ENCODE results near the gene KAZN.

KAZN gene

GRCh38 chr1:14815175-14815877, 216.8 kb downstream of the KAZN start:
- no peaks in the 10 kb centered on the region for H3K4me1 Mint-ChIP-seq
- DNase-seq (ENCODE audit: low spot score in 2 of 2) = no peak
- H3K9me3 Mint-ChIP-seq = no peaks in the 10 kb centered on the region
- no peak overlapping the region for H3K4me3 Mint-ChIP-seq
- no peak for ATAC-seq
- H3K36me3 Mint-ChIP-seq = no peaks in the 10 kb centered on the region
- no peak overlapping the region for H3K27ac Mint-ChIP-seq

DNA sequence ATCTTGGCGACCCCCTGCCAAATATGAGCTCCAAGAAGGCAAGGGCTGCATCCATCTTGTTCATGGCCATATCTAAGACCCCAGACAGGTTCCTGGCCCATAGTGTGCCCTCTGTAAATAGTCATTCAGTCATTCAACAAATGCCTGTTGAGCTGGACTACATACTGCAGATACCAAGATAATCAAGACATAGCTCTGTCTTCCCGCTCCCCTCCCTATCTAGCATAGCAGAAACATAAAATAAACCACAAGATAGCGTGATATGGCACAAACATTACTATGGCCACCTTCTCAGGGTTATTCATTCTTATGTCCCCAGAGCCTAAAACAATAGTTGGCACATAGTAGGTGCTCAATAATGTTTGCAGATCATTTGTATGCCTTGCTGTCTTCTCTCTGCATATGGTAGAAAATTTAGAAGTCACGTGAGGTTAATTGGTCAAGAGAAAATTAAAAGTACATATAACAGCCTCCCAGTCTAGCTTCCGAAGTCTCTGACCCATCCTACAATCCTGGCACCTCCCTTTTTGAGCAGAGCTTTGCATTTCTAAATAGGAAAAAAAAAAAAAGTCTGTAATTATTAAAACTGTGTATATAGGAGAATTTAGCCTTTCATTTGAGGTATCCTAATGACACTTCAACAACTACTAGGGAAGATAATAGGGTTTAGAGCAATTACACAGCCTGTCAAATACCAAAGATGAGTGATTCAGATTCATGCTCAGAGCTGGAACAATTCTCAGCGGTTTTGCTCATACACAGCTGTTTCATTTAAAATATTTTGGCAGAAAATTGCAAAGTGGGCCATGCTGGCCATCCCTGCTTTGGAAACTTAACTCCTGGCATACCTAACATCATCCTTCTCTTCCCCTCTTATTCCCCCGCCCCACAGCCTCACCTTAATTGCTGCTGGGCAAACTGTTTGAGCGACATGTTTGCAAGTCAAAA, 219.0 kb downstream of the KAZN start:
- ATAC-seq = no peak
- Mint-ChIP-seq H3K36me3 (no peaks in the 10 kb centered on the region), H3K4me1 (no peaks in the 10 kb centered on the region), H3K9me3 (no peaks in the 10 kb centered on the region), H3K27ac (no peak overlapping the region), H3K4me3 (no peak overlapping the region)
- no peak for DNase-seq (ENCODE audit: low spot score in 2 of 2)

GRCh38 chr1:14820295-14821085, 222.0 kb downstream of the KAZN start:
- no peak overlapping the region for H3K27ac Mint-ChIP-seq
- H3K4me3 Mint-ChIP-seq = no peak overlapping the region
- no peaks in the 10 kb centered on the region for H3K9me3 Mint-ChIP-seq
- H3K4me1 Mint-ChIP-seq = no peaks in the 10 kb centered on the region
- no peak for DNase-seq (ENCODE audit: low spot score in 2 of 2)
- no peaks in the 10 kb centered on the region for H3K36me3 Mint-ChIP-seq
- ATAC-seq = no peak

- DNase-seq (ENCODE audit: low spot score in 2 of 2) = no peak
- no peaks in the 10 kb centered on the region for H3K9me3 Mint-ChIP-seq
- H3K36me3 Mint-ChIP-seq = no peaks in the 10 kb centered on the region
- H3K4me1 Mint-ChIP-seq = no peaks in the 10 kb centered on the region
- no peak overlapping the region for H3K27ac Mint-ChIP-seq
- H3K4me3 Mint-ChIP-seq = no peak overlapping the region
- ATAC-seq = no peak
Observed at GRCh38 chr1:14822493-14822892, 224.0 kb downstream of the KAZN start.

DNA sequence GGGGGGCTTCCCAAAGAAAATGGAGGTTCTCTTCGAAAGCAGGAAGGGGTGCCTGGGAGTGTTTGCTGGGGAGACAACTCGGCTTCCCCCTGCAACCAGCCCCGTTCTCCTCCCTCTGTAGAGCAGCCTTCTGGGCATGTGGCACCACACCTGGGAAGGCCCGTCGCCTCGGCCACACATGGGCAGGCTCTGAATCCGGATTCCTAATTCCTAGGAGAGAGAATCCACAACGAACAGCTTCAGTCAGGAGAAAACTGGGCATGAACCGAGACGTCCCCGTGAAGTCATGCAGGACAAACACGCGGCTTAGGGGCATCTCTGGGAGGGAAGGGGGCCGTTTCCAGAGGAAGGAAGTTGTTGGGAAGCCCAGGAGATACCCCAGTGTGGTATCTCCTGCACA, 224.5 kb downstream of the KAZN start:
- Mint-ChIP-seq H3K4me1 (no peaks in the 10 kb centered on the region), H3K36me3 (no peaks in the 10 kb centered on the region), H3K9me3 (no peaks in the 10 kb centered on the region), H3K27ac (no peak overlapping the region), H3K4me3 (no peak overlapping the region)
- DNase-seq (ENCODE audit: low spot score in 2 of 2) (no peak), ATAC-seq (no peak)

DNA sequence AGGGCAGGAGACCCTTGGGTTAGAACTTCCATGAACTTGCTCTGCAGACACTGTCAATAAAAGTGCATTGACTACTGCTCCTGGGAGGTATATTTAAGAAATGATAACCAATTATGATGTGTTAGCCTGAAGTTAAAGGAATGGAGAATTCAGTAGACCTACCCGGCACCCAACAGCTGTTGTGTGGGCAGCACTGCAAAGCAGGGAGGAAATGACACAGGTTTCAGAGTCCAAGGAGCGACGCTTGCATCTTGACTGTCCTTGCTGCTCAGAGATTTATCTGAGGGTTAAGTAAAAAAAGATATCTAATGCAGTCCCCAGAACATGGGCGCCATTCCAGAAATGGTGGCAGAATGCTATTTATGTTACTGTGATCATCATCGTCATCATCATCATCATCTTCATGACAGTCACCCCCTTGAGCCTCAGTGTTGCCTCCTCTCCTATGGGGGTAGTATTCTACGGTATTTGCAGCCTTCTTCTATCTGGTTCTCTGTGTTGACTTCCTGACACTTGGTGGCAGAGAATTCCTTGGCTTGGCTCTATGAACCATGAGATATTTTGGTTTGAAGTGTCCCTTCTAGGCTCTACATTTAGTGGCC, 225.9 kb downstream of the KAZN start:
- no peak overlapping the region for H3K27ac Mint-ChIP-seq
- no peak for DNase-seq (ENCODE audit: low spot score in 2 of 2)

GRCh38 chr1:14825396-14825795, 226.9 kb downstream of the KAZN start:
- no peak overlapping the region for H3K27ac Mint-ChIP-seq
- DNase-seq (ENCODE audit: low spot score in 2 of 2) = no peak
- no peaks in the 10 kb centered on the region for H3K9me3 Mint-ChIP-seq
- H3K4me1 Mint-ChIP-seq = no peaks in the 10 kb centered on the region
- ATAC-seq = no peak
- no peaks in the 10 kb centered on the region for H3K36me3 Mint-ChIP-seq
- H3K4me3 Mint-ChIP-seq = no peak overlapping the region

More for the DNA sequence above, 225.9 kb downstream of the KAZN start:
- Mint-ChIP-seq H3K36me3 (no peaks in the 10 kb centered on the region), H3K4me3 (no peak overlapping the region), H3K4me1 (no peaks in the 10 kb centered on the region), H3K9me3 (no peaks in the 10 kb centered on the region)
- ATAC-seq = no peak

DNA sequence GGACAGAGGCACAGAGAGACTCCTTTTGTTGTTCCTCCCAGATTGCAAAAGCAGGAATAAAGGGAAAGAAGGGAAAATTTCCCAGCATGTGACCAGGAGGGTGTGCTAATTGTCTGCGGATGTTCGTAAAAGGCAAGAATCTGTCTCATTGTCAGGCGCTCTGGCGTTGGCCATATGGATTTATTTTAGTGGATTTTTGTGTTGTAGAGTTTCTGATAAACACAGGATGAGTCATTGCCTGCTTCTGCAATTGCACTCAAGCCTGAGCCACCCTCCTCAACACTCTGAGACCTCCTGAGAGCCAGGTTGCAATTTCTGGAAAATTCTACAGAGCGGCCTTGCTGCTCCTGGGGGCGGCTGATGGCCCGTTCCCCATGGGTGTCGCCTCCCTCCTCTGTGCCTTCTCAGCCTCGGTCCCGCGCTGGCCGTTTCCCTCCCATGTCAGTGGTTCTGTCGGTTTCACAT, 227.7 kb downstream of the KAZN start:
- Mint-ChIP-seq H3K27ac (no peak overlapping the region), H3K4me1 (no peaks in the 10 kb centered on the region), H3K4me3 (no peak overlapping the region), H3K36me3 (no peaks in the 10 kb centered on the region), H3K9me3 (no peaks in the 10 kb centered on the region)
- DNase-seq (ENCODE audit: low spot score in 2 of 2) (no peak), ATAC-seq (no peak)

- Mint-ChIP-seq H3K9me3 (no peaks in the 10 kb centered on the region), H3K4me3 (no peak overlapping the region), H3K27ac (no peak overlapping the region), H3K36me3 (no peaks in the 10 kb centered on the region), H3K4me1 (no peaks in the 10 kb centered on the region)
- DNase-seq (ENCODE audit: low spot score in 2 of 2) = no peak
- ATAC-seq = no peak
Observed at GRCh38 chr1:14826731-14827326, 228.3 kb downstream of the KAZN start.

GRCh38 chr1:14827870-14828269, 229.4 kb downstream of the KAZN start:
- ATAC-seq = no peak
- Mint-ChIP-seq H3K4me3 (no peak overlapping the region), H3K9me3 (no peaks in the 10 kb centered on the region), H3K36me3 (no peaks in the 10 kb centered on the region), H3K4me1 (no peaks in the 10 kb centered on the region), H3K27ac (no peak overlapping the region)
- no peak for DNase-seq (ENCODE audit: low spot score in 2 of 2)

GRCh38 chr1:14828665-14829064, 230.2 kb downstream of the KAZN start:
- no peak for ATAC-seq
- H3K4me3 Mint-ChIP-seq = no peak overlapping the region
- no peaks in the 10 kb centered on the region for H3K9me3 Mint-ChIP-seq
- no peaks in the 10 kb centered on the region for H3K4me1 Mint-ChIP-seq
- H3K27ac Mint-ChIP-seq = no peak overlapping the region
- no peaks in the 10 kb centered on the region for H3K36me3 Mint-ChIP-seq
- no peak for DNase-seq (ENCODE audit: low spot score in 2 of 2)

DNA sequence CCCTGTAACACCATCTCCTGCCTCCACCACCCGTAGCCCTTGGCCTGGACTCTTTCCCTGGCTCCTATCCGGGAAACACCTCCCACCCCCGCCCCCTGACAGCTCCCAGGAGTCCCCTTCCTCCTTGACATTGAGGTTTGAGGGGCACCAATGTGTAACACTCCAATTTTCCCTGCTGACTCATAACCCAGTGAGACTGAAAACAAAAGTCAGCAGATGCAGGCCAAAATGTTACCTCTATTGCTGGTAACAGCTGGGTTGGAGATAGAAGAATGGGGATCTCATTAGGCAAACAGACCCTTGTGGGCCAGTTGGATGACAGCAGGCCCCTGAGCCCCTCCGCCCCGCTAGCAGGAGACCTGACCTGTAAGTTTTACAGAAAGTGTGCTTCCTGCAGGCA, 237.2 kb downstream of the KAZN start:
- no peak for ATAC-seq
- Mint-ChIP-seq H3K4me3 (no peak overlapping the region), H3K9me3 (peaks cover 2% of the 10 kb centered on the region), H3K27ac (no peak overlapping the region), H3K4me1 (no peaks in the 10 kb centered on the region), H3K36me3 (no peaks in the 10 kb centered on the region)
- no peak for DNase-seq (ENCODE audit: low spot score in 2 of 2)

DNA sequence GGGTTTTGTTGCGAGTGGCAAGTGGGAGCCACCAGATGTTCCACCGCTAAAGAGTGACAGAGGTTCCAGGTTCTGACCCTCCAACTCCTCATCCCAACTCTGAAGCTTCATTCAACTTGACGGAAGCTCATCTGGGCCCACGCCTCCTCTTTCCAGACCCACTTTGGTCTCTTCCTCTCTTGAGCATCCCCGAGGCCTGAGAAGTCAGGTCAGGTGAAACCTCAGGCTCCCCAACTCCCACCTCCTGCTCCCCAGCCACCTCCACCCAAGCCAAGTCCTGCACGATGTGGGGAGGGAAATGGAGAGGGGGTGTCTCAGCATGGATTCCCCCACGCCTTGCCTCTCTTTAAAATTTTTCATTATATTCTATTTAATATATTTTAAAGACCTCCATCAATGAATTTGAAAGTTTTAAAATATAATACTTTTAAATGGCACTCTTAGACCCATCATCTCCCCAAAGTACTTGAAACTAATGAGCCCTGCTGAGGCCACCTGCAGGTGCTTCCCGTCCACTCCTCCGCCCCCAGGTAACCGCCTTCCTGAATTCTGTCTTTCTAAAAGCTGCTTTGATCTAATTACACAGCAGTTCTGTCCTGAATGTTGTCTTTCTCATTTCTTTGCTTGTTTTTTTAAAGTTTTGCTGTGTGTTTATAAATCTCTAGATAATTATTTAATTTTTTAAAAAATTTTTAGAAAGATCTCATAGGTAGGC, 238.1 kb downstream of the KAZN start:
- ATAC-seq (no peak), DNase-seq (ENCODE audit: low spot score in 2 of 2) (no peak)
- Mint-ChIP-seq H3K4me3 (no peak overlapping the region), H3K27ac (no peak overlapping the region), H3K9me3 (peaks cover 6% of the 10 kb centered on the region), H3K4me1 (no peaks in the 10 kb centered on the region), H3K36me3 (no peaks in the 10 kb centered on the region)

- H3K9me3 Mint-ChIP-seq = peaks cover 22% of the 10 kb centered on the region
- no peak for ATAC-seq
Observed at GRCh38 chr1:14840374-14840773, 241.9 kb downstream of the KAZN start.

More at GRCh38 chr1:14840374-14840773, 241.9 kb downstream of the KAZN start:
- Mint-ChIP-seq H3K27ac (no peak overlapping the region), H3K36me3 (no peaks in the 10 kb centered on the region), H3K4me1 (no peaks in the 10 kb centered on the region), H3K4me3 (no peak overlapping the region)
- no peak for DNase-seq (ENCODE audit: low spot score in 2 of 2)
